ENCODE results near the gene NRAP.

The NRAP gene

DNA sequence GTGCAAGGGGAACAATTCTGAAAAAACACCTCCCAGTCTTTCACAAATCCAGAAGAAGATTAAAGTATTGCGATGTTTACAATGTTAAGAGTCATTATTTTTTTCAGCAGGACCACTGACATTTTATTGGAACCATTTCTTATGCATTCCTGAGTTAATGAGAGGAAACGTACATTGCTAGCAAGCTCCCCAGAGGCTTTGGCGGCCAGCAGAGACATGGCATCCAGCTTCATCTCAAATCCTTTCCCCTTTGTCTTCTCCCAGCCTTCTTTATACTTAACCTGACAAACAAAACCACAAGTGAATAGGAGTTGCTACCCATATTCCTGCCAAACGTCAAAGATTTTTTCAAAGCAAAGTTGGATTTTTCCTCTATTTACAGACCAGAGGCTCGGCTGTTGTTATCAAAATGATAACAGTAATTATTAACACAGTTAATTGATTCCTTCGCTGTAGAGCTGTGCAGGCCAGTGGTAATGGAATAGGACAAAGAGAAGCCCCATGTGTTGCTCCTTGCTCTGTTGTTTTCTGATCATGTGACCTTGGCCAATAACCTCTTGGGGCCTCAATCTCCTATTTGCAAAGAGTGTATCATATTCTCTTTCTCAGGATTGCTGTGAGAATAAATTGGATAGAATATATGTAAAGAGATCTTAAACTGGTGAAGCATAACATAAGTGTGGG is 32.0 kb downstream of the NRAP start:
- DNase-seq (ENCODE audit: low read depth in 3 of 3): no peak

DNA sequence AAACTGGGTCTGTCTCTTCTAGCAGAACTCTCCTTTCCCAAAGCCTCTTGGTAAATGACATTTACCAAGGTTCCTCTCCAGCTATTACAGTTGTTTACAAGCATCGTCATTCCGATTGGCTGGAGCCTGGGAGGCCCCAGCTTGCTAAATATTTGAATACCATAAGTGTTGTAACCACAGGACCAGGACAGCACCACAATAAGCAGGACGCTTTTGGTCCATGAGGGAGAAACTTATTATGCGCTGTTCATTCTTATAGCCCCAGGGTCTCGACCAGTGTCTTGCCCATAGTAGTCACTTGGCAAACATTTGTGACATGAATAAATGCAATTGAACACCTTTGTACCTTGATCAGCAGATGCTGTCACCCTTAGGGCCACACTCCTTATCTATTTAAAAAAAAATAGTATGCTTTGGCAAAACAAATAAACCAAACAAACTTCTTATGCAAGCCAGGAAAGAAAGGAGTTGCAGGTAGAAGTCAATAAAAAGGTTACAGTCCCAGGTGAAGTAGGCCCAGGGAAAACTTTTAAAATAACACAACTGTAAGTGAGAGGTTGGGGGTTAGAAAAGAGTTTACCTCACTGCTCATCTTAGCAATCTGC is 32.8 kb downstream of the NRAP start:
- DNase-seq (ENCODE audit: low read depth in 3 of 3): no peak

DNA sequence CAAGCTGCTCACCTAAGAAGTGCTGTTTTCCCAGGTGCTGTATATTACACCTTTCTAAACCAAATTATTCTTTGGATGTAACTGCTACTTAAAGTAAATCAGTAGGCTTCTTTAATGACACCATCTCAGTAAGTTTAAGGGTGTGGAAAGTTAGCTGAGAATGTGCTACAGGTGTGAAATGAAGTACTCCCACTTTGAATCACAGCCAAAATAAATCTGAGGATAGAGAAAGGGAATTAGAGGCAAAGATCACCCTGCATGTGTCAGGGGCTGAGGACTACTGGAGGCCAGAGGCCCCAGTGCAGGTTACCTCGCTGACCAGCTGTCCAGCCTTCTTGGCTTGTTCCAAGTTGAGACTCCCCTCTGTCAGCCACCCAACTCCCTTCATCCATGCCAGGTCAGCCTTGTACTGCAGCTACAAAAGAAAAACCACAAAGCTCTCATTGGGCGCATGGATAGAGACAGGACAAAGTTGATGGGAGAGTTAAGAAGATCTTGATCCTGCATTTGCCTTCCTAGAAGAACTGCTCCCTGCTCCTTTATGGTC is 35.2 kb downstream of the NRAP start:
- no peak for DNase-seq (ENCODE audit: low read depth in 3 of 3)

DNA sequence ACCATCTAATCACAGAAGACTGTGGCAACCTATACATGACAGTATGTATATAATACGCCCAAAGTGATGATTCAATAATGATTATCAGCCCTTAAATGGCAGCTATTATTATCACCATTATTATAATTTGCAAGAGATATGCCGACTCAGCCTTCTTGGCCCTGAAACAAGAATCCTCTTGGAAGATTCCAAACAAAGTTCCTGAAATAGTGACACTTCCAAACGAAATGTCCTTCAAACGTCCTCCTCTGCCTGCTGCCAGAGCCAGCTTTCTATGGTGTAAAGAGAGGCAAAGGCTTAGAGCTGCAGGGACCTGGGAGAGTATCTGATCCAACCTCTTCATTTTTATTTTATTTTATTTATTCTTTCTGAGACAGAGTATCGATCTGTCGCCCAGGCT is 36.0 kb downstream of the NRAP start:
- no peak for DNase-seq (ENCODE audit: low read depth in 3 of 3)

DNA sequence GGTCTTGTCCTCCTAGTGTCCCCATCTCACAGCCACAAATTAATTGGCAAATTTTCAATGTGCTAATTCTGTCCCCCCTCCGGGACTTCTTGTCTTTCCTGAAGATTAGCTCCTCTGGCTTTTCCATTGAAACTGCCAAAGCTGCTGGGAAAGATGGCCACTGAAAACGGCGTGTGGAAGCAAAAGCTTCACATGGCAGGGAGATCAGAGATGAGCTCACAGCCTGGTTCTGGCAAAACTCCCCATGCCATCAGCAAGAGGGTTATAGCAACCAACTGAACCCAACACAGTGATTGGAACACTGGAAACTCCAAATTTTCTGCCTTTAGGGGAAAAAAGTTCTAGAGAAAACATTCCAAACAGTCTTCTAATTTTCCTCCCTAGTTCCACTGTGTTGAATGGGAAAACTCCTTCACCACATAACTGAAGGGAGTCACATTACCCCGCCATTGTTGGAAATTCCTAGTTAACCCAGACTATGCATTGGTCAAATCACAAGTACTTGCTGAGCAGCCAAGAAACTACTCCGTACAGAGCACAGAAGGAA is 37.0 kb downstream of the NRAP start:
- DNase-seq (ENCODE audit: low read depth in 3 of 3): no peak

DNA sequence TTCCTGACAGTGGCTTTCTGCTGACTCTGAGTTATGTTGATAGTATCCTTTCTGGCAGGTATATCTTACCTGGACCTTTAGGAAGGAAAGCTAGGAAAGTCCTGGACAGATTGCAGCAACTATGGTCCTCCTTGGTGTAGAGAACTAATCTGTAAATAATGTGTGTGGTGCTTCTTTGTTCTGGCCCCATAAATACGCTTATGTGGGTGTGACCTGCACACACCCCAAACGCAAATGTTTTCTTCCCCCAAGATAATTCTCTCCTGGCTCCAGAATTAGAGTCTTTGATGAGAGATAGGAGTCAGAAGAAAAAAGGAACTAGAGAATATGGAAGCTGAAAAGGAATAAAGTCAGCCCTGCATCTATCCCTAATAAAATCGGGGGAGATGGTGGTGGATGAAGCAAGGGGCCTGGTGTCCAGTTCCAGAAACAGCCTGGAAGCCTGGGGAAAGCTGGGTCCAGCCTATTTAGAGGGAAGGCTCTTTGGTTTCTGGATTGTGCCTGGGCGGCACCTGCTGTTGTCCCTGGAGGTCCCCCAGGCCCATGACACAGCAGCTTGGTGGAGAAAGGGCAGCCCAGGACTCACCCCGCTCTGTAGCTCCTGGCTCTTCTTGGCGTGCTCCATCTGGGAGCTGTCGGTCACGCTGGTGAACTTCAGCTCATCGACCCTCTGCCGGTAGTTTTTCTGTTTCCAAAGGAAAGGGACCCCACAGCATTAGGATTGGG is 38.2 kb downstream of the NRAP start:
- DNase-seq (ENCODE audit: low read depth in 3 of 3): no peak

DNA sequence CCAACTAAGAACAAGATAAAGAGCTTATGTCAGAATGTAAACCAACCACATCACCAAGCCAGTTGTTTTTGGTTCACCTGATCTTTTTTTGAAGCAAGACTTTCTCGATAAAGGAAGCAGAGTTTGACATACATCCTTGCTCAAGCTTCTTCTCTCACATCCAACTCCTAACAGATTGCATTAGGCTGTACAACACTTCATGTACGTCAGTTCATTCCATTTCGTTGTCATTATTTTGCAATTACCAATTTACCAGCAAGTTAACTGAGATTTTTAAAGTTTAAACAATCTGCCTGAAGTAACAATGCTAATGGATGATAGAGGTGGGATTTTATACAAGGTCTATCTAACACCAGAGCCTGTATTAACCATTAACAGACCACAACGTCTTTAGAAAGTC is 41.0 kb downstream of the NRAP start:
- no peak for DNase-seq (ENCODE audit: low read depth in 3 of 3)

DNA sequence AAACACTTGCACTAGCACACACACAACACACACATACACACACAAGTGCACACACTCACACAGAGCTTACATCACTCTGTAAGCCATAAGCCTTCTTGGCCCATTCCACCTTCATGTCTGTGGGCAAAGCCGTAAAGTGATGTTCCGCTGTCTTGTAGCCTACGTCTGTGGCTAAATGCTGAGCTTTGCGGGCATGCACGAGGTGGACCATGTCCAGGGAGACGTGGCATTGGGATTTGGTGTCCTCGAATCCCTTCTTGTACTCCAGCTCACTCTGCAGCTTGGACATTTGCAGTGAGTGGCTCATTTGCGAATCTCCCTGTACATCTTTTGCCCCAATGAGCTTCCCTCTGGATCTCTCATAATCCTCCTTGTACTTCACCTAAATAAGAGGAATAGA is 42.0 kb downstream of the NRAP start:
- DNase-seq (ENCODE audit: low read depth in 3 of 3): no peak

DNA sequence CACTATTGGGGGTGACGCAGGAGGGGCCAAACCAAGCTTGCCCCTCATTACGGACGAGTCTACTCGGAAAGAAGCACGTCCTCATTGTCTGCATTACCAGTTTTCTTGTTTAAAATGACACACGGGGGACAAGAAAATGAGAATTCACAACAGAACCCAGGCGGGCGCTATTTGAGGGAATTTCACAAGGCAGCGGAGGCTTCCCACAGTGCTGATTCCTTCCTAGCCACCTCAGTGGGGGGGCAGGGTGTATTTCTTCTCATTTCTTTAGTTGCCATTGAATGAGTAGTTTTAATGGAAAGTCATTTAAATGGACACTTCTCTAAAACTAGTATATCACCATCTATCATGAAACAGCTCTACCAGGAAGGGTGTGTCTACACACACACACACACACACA is 42.9 kb downstream of the NRAP start:
- no peak for DNase-seq (ENCODE audit: low read depth in 3 of 3)

DNA sequence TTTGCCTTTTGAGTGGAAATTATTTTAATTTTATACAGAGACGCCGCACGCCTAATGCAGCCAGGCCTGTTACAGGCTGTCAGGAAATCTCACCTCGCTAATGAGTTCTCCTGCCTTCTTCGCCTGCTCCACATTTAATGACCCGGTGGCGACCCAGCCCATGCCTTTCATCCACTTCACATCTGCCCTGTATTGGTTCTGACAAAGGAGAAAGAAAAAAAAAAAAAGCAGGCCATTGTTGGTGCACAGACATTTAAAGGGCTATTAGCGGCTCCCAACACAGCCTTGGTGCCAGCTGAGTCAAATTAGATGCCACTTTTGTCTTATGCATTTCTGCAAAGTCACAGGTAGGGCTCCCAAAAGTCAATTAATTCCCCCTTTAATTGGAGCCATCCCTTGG is 43.3 kb downstream of the NRAP start:
- DNase-seq (ENCODE audit: low read depth in 3 of 3): no peak

DNA sequence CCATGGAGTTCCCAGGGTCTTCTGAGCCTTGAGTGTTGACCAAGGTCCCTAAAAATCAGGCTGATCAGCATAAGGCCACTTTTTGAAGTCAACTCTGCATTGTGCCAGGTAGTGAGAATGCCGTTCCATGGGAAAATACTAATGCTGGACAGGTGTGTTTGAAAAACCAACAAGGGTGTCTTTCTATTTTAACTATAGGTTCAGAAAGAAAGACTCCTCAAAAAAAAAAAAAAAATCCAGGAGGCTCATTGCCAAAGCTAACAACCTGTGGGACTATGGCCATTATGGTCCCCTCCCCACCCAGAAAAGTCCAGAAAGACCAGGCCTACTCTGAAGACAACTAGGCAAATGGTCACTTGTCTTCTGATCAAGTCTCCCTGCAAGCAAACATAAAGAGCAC is 44.4 kb downstream of the NRAP start:
- DNase-seq (ENCODE audit: low read depth in 3 of 3): no peak

DNA sequence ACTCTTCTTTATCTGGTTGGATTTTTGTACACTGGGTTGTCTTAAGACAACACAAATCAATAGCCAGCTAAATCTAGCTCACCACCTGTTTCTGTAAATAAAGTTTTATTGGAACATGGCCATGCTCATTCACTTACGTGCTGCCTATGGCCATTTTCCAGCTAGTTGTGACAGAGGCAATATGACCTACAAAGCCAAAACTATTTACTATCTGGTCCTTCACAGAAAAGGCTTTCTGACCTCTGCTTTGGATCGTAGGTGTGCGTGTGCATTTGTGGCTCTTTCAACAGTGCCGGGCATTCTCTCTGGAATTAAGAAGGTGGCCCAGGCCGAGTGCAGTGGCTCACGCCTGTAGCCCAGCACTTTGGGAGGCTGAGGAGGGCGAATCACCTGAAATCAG is 45.5 kb downstream of the NRAP start:
- no peak for DNase-seq (ENCODE audit: low read depth in 3 of 3)

DNA sequence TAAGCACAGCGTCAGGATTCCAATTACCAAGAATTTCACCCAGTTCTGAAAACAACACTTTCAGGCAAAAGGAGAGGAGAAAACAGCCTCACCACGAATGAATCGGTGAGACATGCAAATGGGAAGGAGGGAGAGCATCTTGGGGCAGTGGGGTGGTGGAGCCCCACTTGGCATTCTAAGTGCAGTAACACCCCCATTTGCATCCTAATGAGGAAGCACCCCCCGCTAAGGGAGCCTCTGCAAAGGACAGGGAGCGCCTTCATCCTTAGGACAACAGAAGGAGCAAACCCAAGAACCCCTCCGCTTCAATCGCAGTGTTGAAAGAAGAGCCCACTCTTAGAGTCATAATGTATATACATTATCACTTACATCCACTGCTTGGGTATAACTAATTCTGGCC is 46.8 kb downstream of the NRAP start:
- DNase-seq (ENCODE audit: low read depth in 3 of 3): no peak

DNA sequence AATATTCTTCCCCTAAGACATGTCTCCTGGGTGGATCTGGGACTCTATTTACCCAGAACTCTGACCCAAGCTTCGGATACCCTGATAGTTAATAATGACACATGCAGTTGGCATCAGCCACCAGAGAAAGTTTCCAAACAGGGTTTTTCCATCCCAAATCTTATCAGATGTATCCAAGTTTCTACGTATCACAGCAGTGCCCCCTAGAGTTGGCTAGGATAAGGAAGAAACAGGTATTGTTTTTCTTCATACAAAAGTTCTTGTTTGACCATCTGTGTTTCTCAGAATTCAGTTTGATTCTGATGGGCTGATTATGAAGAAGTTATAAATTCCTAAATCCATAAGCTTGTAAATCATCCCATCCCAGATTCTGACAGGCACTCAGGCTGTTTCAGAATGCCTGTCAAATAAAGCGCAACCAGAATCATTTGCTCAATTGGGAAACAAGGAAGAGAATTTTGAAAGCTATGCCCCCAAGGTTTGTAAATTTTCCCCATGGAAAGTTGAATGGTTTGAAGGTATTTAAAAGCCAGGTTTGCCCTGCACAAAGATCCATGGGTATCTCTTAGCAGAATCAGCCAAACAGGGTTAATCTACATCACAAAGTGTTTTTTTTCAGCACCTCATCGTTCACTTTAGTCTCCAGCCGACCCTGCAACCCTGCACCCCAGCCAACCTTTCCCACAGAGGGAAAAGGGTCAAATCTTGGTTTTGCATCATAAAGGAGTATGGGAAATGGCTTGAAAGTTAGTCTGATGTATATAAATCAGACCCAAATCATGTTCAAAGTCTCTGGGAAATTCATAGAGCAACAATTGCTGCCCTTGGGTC is 47.4 kb downstream of the NRAP start:
- no peak for DNase-seq (ENCODE audit: low read depth in 3 of 3)

DNA sequence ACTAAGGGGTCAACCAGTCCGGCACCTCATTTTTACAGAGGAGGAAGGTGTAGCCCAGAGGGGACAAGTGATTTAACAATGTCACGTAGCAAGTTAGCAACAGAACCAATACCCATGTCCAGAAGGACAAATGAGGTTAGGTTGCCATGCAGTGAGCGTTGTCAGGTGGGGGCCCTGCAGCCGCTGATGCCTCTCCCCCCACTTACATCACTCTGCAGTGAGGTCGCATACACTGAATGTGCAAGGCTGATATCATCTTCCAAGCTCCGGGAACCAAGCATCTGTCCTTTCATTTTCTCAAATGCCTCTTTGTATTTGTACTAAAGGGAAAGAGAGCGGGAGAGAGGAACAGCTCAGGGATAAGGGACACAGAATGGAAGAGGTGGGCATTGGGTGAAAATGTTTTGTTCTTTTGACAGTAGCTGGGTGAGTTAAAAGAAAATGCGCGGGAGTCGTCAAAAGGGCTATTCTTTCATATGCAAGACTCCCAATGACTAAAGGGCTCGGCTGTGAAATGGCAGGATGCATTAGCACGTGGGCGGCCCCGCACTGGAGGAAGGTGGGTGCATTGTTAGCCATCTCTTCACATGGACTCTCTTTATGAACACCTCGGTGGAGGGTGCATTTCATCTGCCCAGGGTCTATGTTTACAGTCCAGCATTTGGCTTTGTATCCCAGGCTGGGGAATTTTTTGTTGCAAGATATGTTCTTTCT is 49.7 kb downstream of the NRAP start:
- DNase-seq (ENCODE audit: low read depth in 3 of 3): no peak

DNA sequence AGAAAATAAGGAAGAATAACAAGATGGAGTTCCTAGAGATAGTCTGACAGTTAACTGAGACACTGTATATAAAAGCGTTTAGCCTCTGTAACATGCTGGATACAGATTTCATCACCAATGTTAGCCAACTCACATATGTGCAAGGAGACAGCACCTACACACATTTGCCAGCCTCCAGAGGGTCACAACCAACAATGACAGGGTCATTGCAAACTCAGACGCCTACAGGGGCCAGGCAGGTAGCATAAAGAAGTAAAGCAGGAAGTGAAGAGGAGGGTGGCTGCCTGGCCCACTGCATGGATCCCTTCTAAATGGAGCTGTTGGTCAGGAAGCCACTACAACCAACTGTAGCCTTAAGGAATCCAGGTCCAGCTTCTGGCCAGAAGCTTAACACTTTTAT is 50.4 kb downstream of the NRAP start:
- no peak for DNase-seq (ENCODE audit: low read depth in 3 of 3)

DNA sequence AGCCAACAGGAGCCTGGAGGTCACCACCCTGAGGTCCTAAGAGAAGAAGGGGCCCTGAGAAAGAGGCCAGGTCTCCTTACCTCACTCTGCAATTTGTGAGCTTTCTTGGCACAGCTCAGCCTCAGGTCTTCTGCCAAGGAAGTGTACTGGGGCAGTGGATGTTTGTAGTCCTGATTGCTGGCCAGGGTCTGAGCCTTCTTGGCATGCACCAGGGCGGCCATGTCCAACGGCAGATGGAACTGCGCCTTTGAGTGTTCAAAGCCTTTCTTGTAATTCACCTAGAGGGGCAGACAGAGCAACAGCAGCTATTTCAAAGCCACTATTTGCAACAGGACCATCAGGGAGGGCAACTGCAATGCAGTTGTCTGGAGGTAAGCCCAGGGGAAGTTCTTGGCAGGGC is 51.7 kb downstream of the NRAP start:
- no peak for DNase-seq (ENCODE audit: low read depth in 3 of 3)

DNA sequence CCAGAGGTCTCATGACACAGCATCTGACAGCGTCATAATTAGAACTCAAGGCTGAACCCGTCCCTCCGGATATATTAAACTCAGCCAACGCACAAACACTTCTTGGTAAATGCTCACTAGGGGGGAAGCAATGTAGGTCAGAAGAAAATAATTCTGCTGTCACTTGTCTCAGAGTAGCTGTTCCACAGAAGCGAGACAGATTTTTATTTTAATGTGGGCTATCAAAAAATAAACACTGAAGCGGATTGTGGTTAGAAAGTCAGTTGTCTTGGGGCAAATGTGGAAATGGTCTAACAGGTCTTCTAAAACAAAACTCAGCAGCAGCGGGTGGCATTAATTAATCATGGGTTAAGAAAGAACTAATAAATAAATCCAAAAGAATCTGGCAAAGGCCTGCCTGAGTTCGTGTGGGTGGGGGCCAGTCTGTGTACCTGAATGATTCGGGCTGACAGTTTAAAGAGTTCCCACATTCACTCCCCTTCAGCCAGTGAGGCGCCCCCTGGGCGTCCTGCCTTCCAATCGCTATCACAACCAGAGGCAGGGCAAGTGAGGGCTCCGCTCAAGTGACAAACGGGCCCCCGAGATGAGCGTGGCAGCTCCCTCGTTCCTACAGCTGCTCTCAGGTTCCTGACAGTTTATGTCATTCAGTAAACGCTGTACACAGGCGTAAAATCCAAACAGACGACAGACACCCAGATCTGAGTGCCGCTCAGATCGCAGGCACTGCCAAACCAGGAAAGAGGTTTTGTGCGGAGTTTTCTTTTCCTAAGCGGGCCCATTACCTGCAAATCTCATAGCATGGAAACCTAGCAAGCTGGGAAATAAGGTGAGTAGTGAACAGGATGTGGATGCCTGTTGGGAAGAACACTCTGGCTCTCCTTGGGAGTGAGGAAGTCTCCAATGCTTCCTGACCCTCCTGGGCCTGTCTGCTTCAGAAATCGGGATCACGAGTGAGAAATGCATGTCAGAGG is 52.9 kb downstream of the NRAP start:
- no peak for DNase-seq (ENCODE audit: low read depth in 3 of 3)

DNA sequence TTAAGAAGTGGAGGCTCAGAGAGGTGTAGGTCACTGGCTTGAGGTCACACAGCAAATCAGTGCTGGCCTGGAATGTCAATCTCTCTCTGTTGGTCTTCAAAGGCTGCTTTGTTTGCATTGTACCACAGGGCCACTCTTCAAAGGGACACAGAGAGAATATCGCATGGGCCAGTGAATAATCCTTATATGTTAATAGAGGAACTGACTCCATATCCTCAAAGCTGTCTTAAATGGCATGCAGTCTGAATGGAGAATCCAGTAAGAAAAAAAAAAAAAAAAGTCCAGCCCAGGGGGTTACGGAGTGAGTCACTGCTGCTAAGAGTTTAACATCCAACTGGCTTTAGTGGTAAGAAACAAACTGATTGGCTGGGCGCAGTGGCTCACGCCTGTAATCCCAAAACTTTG is 54.1 kb downstream of the NRAP start:
- DNase-seq (ENCODE audit: low read depth in 3 of 3): no peak
